ENCODE data around the gene MADCAM1.
A peak's percentile ranks its signal among the peaks of the same experiment; 100 is the strongest.

The MADCAM1 gene

DNA sequence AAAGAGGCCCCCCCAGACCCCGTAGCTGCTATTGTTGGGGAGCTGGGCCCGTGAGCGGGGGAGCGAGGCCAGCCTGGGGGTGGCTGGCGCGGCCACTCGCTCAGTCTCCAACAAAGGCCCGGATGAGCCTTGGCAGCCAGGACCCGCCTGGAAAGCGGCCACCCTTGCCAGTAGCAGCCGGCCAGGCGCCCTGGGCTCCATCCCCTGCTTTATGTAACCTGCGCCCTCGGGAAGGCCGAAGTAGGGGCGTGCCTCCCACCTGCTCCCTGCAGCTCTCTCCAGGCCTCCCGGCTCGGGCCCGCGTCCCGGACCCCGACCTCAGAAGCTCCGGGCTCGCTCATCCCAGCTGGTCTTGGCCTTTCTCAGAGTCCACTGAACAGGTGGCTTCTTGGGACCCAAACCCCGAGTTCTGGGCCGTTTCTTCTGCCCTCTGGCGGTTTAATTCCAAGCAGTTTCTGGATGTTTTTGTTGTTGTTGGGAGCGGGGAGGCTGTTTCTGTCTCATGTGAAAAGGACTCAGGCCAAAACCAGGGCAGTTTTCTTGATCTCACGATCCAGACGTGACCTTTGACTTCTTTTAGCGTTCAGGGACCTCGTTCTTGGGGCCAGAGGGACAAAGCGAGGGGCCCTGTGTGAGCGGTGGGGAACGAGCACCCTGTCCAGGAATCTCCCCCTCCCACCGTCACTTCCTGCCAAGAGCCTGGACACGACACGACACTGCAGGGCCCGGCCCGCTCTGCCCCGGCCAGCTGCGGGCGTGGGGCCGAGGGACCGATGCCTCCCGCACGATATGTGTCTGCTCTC is 36.5 kb downstream of the MADCAM1 start:
- no peak for DNase-seq (ENCODE audit: low read depth)

DNA sequence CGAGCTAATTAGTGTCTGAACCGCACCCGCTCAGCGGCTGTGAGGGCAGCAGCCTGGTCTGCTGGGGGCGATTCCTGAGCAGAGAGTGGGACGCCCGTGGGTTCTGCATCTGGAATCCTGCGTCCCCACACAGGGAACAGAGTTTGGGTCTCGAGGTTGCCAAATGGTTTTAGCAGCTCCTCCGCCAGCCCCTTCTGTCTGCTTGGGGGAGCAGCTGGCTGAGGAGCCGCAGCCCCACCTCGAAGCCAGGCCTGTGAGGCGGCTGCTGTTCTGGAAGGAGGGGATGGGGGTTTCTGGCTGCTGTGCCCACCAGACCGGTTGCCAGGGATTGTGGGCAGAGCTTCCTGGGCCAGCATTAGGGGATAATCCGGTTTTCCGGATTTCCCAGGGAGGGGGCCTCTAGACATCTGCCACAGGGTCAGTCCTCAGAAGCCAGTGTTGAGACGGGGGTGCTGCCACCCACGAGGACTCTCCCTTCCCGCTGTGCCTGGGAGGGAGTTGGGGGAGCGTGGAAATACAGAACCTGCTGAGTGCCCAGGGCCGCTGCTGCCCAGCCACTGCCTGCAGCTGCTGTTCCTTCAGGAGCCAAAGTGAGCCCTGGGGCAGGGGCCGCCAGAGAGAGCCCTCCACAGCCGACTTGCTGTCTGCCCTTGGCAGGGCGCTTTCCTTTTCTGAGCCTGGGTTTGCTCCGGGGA is 37.2 kb downstream of the MADCAM1 start:
- DNase-seq (ENCODE audit: low read depth), result no peak

DNA sequence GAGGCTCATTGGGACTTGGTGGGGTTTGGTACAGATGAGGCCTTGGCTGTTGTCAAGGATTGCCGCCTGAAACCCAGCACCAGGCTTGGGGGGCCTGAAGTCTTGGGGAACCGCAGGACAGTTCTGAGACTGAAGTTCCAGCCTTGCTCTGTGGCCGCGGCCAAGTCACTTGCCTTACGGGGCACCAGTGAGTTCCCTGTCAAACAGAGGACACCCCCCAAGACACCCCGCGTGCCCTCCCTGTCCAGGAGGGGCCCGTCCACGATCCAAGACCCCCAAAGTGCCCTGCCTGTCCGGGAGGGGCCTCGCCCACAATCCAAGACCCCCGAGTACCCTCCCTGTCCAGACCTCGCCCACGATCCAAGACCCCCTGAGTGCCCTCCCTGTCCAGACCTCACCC is 37.8 kb downstream of the MADCAM1 start:
- DNase-seq (ENCODE audit: low read depth), result no peak

DNA sequence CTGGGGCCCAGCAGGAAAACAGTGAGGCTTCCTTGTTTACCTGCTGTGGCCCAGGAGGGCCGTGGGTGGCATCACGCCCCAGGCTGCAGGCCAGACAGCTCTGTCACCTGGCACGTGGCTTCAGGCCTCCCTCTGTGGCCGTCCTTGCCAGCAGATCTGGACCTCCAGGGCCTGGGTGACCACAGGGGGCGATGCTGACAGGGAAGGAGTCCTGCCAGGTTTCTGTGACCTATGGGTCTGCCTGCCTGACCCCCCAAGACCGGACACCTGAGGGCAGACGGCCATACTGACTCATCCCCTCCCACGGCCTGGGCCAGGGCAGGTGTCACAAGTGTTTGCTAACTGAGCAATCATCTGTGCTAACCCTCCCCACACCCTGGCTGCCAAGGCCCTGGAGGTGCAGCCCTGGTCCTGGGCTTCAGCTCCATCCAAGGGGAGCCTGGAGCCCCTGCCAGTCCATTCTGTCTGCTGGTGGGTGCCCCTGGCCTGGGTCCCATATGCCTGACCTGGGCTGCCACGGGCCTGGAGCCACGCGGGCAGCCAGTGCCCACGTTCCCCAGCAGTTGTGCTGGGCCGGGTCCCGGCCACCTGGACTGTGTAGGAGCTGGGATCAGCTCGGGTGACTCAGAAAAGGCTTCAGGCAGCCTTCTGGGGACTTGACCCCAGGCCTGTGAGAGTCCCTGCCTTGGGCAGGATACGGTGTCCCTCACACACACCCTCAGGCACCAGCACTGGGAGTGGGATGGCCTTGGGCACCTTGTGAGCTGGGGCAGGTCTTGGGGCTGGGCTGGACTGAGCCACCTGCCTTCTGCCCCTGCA is 38.9 kb downstream of the MADCAM1 start:
- no peak for DNase-seq (ENCODE audit: low read depth)

DNA sequence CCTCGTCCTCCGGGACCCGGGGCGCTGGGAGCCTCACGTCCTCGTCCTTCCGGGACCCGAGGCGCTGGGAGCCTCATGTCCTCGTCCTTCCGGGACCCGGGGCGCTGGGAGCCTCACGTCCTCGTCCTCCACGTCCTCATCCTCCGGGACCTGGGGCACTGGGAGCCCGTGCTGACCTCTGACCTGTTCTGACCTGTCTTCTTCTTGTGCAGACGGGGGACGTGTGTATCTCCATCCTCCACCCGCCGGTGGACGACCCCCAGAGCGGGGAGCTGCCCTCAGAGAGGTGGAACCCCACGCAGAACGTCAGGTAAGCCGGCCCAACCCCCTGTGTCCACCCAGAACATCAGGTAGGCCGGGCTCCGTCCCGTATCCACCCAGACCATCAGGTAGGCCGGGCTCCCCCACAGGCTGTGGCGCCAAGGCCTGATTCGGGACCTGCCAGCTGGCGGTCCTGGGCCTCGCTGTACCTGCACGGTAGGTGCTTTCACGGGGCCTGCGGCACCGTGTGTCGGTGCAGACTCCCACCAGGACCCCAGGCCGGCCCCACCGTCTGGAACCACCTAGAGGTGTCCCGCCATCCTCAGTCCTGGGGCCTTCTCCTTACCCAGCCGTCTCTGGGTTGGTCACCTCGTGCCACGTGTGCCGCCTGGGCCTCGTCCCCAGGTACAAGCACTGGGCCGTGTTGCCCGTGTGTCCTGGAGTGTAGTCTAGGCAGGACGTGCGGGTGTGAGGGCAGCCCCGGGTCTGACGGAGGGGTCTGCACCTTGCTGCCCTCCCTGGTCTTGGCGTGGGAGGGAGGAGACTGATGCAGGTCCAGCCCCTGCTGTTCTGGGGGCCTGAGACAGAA is 40.0 kb downstream of the MADCAM1 start:
- DNase-seq (ENCODE audit: low read depth), result no peak

DNA sequence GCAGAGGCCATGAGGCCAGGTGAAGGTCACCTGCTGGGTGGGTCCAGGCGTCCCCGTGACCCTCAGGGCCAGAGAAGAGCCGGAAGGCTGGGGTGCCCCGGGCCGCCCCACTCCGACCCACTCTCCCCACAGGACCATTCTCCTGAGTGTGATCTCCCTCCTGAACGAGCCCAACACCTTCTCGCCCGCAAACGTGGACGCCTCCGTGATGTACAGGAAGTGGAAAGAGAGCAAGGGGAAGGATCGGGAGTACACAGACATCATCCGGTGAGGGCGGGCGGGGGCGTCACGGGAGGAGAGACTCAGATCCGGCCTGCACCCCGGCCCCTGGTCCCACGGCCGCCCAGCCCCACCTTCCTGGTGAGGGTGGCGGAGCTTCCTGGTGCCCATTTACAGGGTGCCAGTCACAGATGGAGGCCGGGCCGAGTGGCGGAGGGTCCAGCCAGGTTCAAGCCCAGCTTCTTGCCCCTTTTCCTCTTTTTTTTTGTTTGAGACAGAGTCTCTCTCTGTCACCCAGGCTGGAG is 40.7 kb downstream of the MADCAM1 start:
- DNase-seq (ENCODE audit: low read depth), result no peak

DNA sequence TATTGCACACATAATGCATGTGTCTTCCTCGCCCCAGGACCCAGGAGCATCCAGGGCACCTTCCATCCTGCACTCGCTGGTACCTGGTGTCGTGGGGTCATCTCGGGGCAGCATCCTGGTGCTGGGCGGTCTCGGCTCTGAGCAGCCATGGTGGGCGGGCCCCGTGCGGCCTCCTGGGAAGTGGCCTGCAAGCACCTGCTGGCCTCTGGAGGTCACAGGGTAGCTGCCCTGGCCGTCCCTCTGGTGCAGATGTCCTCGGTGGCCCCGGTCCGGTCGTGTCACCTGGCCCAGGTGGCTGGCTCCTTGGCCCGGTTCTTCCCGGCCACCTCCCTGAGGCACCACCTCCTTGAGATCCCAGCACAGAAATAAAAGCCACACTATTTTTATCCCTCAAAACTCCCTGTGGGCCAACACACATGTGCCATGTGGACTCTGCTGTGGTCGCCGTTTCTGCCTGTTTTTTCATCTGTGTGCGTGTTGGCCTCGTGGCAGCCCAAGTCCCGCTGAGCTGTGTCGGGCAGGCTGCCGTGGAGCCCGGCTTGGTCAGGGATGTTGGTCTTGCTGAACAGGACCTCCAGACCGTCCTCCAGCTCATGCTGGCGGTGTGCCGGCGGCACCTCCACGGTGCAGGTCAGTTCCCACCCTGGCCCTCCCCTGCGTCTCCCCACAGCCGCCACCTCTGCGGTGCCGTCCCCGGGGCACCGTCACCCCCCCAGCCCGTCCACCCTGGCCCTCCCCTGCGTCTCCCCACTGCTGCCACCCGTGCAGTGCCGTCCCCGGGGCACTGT is 42.5 kb downstream of the MADCAM1 start:
- DNase-seq (ENCODE audit: low read depth), result no peak

DNA sequence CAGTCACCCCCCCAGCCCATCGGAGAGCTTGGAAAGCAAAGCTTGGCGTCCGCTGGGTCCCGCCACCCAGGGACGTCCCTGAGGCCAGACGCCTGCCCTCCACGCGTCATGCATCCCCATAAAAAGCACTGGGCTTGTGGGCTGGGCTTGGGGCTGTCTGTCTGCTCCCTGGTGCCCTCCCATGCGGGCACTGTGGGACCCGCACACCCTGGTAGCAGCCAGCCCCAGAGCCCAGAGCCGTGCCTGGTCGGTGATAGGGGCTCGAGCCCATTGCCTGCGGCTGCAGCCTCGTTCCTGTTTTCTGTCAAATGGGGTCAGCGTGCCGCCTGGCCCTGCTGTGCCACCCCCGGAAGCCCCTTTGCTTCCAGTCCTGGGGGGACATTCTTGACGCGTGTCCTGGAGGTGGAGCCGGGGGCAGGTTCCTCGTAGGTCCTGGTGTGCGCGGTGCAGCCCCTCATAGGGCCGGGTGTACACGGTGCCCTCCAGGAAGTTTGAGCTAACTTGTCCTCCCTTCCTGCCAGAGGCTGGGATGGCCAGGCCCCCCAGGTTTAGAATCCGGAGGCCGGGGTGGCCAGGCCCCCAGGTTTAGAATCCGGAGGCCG is 43.2 kb downstream of the MADCAM1 start:
- DNase-seq (ENCODE audit: low read depth), result no peak

DNA sequence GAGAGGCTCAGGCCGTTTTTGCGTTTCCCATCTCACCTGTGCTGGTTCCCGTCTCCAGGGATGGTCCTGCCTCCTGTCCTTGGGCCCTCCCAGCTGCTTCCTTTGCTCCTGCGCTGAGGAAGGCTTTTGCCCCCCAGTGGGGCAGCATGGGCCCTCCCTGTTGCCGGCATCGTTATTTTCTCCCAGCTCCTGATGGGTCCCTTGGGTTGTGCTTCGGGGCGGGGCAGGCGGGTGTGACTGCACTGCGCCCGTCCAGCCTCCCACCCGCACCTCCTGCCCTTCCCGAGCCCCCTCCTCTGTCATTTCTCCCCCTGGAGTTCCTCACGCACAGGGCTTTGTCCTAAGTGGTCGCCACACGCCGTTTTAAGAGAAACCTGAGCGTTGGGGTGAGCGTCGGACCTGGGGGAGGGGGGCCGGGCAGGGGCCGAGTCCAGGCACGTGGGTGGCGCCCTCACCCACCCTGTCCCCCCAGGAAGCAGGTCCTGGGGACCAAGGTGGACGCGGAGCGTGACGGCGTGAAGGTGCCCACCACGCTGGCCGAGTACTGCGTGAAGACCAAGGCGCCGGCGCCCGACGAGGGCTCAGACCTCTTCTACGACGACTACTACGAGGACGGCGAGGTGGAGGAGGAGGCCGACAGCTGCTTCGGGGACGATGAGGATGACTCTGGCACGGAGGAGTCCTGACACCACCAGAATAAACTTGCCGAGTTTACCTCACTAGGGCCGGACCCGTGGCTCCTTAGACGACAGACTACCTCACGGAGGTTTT is 44.8 kb downstream of the MADCAM1 start:
- DNase-seq (ENCODE audit: low read depth), result no peak

DNA sequence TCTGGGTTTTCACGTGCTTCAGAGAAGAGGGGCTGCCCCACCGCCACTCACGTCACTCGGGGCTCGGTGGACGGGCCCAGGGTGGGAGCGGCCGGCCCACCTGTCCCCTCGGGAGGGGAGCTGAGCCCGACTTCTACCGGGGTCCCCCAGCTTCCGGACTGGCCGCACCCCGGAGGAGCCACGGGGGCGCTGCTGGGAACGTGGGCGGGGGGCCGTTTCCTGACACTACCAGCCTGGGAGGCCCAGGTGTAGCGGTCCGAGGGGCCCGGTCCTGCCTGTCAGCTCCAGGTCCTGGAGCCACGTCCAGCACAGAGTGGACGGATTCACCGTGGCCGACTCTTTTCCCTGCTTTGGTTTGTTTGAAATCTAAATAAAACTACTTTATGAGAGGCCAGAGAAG is 45.4 kb downstream of the MADCAM1 start:
- no peak for DNase-seq (ENCODE audit: low read depth)

DNA sequence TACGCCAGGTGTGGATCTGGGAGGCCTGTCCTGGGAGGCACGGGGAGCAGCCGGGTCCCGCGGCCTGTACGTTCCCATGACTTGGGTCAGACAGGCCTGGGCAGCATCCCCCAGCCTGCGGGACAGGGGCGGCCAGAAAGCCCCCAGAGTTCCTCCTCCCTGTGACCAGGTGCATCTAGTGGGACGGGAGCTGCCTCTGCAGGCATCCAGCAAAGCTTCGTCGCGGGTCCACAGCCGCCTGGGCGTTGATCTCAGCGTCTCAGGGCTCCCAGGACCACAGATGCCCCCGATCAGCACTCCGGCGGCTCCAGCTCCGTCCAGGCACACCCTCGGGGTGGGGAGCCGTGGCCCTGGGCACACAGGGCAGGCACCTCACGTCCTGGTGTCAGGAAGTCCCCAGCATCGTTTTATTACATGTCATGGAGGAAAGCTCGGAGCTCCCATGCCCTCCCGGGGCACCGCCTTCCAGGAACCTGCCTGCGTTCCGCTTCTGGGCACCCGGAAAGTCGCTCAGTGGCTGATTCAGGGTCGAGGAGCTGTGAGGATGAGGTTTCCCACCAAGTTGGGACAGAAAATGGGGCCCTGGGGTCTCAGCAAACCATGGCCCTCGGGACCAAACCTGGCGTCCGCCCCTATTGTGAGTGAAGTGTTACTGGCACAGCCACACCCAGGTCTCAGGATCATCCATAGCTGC is 46.0 kb downstream of the MADCAM1 start:
- DNase-seq (ENCODE audit: low read depth), result no peak

DNA sequence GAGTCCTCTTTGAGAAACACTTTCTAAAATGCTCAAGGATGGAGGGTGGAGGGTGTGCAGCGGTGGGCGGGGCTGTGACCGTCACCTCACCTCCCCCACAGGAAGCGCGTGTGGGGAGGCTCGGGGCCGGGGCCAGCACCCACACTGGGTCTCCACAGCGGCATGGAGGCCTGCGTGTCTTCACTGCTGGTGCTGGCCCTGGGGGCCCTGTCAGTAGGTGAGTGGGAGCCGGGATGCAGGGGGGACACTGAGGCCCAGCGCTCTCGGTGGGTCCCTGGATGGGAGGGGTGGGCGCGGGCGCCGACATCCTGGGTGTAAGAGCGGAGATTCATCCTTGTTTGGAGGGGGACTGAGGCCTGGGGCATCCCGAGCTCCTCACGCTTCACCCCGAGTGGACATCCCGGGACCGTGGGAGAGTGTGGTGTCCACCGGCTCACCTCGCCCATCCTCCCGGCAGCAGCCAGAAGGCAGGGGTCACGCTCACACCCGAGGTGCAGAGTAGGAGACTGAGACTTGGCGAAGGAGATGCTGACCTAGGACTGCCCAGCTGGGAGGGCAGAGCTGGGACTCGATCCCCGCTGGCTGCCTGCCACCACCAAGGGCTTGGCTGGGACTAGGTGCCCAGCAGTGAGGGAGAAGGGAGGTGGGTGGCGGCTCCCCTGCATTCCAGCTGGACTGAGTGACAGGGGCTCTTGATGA is 47.8 kb downstream of the MADCAM1 start, which contains the start of gene GZMM:
GZMM (plus strand) TSS at position 144 of the 699 bp plus-strand sequence; CDS start at position 163, 19 bp downstream.
- DNase-seq (ENCODE audit: low read depth), result peak; percentile 53

DNA sequence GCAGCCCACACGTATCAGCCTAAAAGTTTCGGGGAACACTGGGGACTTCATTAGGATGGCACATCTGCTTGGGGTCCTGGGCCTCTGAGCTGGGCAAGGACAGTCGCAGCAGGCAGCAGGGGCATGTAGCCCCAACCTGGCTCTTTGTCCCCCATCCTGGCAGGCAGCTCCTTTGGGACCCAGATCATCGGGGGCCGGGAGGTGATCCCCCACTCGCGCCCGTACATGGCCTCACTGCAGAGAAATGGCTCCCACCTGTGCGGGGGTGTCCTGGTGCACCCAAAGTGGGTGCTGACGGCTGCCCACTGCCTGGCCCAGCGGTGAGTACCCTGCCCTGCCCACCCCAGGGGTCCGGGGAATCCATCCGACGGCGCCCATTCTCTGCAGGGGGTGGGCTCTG is 50.8 kb downstream of the MADCAM1 start:
- DNase-seq (ENCODE audit: low read depth), result no peak

DNA sequence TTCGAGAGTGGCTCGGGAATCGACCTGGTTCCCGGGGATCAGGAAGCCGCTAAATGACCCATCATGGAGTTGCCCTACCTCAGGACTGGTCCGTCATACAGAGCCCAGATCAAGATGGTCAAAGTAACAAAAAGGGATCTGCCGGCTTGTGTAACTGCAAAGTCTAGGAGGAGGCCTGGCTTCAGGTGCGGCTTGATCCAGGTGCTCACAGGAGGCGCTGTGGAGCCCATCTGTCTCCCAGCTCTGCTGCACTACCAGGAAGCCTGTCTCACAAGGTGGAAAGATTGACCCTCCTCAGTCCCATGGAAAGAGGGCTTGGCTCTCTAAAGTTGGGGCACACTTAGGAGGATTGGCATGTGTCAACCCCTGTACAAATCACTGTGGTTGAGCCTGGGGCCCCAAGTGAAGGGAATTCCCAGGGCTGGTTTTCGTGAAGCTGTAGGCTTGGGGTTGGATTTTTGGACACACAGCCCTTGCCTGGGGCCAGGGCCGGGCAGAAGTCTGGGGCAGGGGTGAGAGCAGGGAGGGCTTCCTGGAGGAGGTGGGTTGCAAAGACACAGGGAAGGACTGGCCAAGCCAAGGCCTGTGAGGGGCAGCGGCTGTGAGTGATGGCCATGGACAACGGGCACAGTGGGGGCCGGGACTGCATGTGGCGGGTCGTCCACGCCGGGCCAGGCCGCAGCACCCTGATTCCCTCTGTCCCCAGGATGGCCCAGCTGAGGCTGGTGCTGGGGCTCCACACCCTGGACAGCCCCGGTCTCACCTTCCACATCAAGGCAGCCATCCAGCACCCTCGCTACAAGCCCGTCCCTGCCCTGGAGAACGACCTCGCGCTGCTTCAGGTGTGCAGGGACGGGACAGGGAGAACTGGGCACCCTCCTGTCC is 51.8 kb downstream of the MADCAM1 start:
- no peak for DNase-seq (ENCODE audit: low read depth)

DNA sequence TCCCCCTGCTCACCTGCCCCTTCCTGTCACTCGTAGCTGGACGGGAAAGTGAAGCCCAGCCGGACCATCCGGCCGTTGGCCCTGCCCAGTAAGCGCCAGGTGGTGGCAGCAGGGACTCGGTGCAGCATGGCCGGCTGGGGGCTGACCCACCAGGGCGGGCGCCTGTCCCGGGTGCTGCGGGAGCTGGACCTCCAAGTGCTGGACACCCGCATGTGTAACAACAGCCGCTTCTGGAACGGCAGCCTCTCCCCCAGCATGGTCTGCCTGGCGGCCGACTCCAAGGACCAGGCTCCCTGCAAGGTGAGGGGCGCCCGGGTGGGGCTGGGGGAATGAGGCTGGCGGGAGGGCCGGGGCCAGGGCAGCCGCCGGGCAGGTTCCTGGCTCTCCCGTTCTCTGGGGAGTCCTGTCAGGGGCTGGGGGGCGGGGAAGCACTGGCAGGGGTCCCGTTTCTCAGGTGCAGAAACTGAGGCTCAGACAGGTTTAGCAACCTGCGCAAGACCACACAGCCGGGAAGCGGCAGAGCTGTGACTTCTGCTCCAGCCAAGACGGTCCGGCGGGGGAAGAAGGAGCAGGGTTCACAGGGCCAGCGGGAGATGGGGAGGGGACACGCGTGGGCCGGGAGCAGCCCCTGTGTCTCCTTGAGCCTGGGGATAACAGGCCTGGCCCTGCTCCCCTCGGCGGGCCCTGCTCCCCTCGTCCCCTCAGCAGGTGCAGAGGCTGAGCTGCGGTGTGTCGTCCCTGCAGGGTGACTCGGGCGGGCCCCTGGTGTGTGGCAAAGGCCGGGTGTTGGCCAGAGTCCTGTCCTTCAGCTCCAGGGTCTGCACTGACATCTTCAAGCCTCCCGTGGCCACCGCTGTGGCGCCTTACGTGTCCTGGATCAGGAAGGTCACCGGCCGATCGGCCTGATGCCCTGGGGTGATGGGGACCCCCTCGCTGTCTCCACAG is 52.9 kb downstream of the MADCAM1 start:
- no peak for DNase-seq (ENCODE audit: low read depth)

DNA sequence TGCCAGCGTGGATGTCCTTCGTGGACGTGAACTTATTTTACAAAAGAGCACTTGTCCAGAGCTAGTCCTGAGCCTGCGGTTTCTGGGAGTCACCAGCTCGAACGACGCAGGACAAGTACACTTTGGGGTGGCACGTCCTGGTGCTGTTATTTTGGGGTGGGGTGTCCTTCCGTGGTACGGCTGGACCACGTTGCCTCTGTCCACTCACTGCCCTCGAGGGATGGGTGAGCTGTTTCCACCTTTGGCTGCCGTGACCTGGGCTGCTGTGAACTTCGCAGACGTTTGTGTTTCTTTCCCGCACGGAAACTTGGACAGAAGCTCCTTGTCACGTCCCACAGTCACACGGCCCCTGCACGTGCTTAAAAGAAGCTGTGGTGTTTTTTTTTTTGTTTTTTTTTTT is 58.5 kb downstream of the MADCAM1 start:
- DNase-seq (ENCODE audit: low read depth), result no peak
